Fibroblast of the aortic adventitia (primary cell): ENCODE results near the gene E2F4. TPM values are rescaled to one million over a fixed set of nuclear protein-coding genes. Genes with fewer than 3 reads are reported as not detected.

Source experiments
- DNase-seq: peaks from one replicate; pipeline ENCODE4 v3.0.0-alpha.2; 2010; ENCODE audit warnings: low read depth
- H3K4me3 ChIP-seq: 2 replicates; pipeline ENCODE4 v1.5.1; 2011; ENCODE audit warnings: low read depth, mild to moderate bottlenecking, control low read depth, low read length, moderate library complexity
- small RNA-seq: library from RNA; depleted of rRNA; stranded (forward); fragments of <200 nt; gene quantifications from one replicate; pipeline ENCODE3, GENCODE V24; 2012
- total RNA-seq: library from RNA; depleted of rRNA; stranded (reverse); fragments of >200 nt; gene quantifications from 2 replicates; pipeline ENCODE4 v1.2.3, GENCODE V29; 2012; ENCODE audit warnings: low replicate concordance
- TF ChIP-seq, protein P1 (sequence below): IDR thresholded peaks from 2 replicates; pipeline ENCODE4 v1.5.1; 2011; ENCODE audit warnings: mild to moderate bottlenecking, low read length, control low read depth, inconsistent platforms; ENCODE audit not compliant: insufficient read depth

E2F4 gene
- total RNA-seq, 1 donor: 47.5 TPM

DNA sequence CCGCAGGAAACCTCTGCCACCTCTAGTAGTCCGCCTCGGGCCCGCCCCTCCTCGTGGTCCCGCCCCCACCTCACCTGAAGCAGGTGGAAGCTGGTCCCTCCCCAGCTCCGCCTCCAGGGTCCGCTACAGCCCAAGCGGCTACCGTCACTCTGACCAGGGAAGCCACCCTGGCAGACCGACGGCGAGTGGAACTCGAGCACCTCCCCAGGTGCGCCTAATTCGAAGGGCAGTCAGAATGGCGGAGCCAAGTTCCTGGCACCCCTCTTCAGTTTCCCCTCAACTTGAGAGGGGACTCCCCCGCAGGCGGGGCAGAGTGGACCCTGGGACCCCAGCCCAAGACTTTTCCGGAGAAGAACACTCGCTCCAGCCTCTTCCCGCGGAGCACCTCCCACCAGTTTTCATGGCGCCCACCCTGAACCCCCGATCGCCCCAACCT, 54.8 kb downstream of the E2F4 start:
- TF ChIP-seq, protein P1, sequence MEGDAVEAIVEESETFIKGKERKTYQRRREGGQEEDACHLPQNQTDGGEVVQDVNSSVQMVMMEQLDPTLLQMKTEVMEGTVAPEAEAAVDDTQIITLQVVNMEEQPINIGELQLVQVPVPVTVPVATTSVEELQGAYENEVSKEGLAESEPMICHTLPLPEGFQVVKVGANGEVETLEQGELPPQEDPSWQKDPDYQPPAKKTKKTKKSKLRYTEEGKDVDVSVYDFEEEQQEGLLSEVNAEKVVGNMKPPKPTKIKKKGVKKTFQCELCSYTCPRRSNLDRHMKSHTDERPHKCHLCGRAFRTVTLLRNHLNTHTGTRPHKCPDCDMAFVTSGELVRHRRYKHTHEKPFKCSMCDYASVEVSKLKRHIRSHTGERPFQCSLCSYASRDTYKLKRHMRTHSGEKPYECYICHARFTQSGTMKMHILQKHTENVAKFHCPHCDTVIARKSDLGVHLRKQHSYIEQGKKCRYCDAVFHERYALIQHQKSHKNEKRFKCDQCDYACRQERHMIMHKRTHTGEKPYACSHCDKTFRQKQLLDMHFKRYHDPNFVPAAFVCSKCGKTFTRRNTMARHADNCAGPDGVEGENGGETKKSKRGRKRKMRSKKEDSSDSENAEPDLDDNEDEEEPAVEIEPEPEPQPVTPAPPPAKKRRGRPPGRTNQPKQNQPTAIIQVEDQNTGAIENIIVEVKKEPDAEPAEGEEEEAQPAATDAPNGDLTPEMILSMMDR: peak; percentile 15
- no peak for DNase-seq
- peak overlapping the region; percentile 83 for H3K4me3 ChIP-seq

DNA sequence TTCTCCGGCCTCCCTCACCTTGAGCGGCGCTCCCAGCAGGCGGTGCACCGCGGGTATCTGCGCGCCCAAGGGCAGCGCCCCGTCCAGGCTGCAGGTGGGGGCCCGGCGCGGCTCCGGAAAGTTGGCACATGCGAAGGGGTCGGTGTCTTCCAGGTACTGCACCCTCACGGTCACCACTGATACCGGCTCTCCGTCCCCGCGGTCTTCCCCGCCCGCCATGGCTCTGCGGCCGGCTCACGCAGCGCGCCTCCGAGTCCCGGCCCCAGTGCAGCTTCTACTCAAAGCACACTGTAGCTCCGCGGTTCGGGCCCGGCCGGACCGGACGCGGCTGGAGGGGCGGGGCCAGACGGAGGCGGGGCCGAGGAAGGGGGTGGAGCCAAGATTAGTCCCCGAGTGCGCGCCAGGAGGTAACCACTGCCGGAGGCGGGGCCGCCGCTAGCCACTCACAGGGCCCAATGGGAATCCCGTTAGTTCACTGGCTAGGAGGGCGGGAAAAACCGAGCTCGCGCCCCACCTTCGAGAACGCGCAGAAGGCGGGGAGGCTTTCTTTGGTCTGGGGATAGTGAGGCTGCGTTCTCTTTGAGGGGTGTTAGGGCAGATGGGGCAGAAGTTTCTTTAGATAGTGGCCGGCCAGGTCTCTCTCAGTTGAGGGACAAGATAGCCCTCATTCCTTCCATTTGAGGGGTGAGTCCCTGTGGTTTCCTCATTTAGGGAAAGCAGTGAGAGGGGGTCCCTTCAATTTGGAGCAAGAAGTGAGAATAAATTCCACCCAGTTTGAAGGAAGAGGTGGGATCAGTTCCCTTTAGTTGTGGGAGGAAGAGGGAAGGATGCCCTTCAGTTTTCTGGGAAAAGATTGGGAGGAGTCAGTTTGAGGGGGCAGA, 55.5 kb downstream of the E2F4 start, which contains the start of gene FHOD1:
TSS of gene FHOD1 (minus strand) at position 290 of the 881 bp plus-strand sequence. CDS start at position 219, 71 bp downstream.
- peak within 1 kb of the TSS; percentile 83 for H3K4me3 ChIP-seq
- TF ChIP-seq, protein P1: no peak
- peak; percentile 92 for DNase-seq

DNA sequence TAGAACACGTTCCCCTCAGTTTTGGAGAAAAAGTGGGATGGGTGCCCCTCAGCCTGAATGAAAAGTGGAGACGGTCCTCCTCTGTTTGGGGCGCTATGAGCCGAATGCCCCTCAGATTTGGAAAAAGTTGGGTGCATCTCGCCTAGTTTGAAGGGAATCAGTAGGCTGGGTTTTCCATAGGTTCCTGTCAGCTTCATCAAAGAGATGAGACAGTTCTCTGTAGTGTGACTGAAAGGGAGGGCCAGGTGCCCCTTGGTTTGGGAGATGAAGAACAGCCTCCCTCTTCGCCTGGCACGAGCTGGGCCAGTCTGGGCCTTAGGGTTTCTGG, 56.1 kb downstream of the E2F4 start:
- DNase-seq: no peak
- TF ChIP-seq, protein P1: no peak
- H3K4me3 ChIP-seq: peak overlapping the region; percentile 65

Small RNA genes within 50 kb of the gene (small RNA-seq; reads per million reads assigned to genes)
- 4.6 reads per million, percentile 87 among the genes with 10 or more reads in this experiment for gene MIR328

Other genes starting within 250 kb of the E2F4 start
- 0.54 TPM in 1 of 2 replicates, not detected in the other for gene CES3, start 230.9 kb upstream of the E2F4 start, total RNA-seq
- 2.2 and 4.7 TPM in 2 replicates for gene CES4A, start 203.6 kb upstream of the E2F4 start, total RNA-seq
- gene CBFB, start 163.0 kb upstream of the E2F4 start, total RNA-seq: 74.3 and 125 TPM in 2 replicates
- gene PHAF1, start 82.2 kb upstream of the E2F4 start, total RNA-seq: 2.9 and 15.9 TPM in 2 replicates
- 37.0 and 42.4 TPM in 2 replicates for gene B3GNT9, start 41.2 kb upstream of the E2F4 start, total RNA-seq
- gene TRADD, start 32.2 kb upstream of the E2F4 start, total RNA-seq: 12.3 and 29.1 TPM in 2 replicates
- 11.3 and 29.7 TPM in 2 replicates for gene FBXL8, start 32.2 kb upstream of the E2F4 start, total RNA-seq
- 6.4 and 17.9 TPM in 2 replicates for gene HSF4, start 27.4 kb upstream of the E2F4 start, total RNA-seq
- gene NOL3, start 21.6 kb upstream of the E2F4 start, total RNA-seq: 10.1 and 27.1 TPM in 2 replicates
- gene MATCAP1, start 8.2 kb upstream of the E2F4 start, total RNA-seq: 8.6 and 9.9 TPM in 2 replicates
- 0.98 TPM in 1 of 2 replicates, not detected in the other for gene EXOC3L1, start 2.0 kb upstream of the E2F4 start, total RNA-seq
- 0.09 and 0.33 TPM in 2 replicates for gene ELMO3, start 7.0 kb downstream of the E2F4 start, total RNA-seq
- gene TMEM208, start 35.0 kb downstream of the E2F4 start, total RNA-seq: 21.8 and 24.3 TPM in 2 replicates
- gene FHOD1, start 55.3 kb downstream of the E2F4 start, total RNA-seq: 14.1 and 19.7 TPM in 2 replicates
- gene SLC9A5, start 56.8 kb downstream of the E2F4 start, total RNA-seq: 0.65 and 1.4 TPM in 2 replicates
- gene PLEKHG4, start 87.4 kb downstream of the E2F4 start, total RNA-seq: 13.3 and 24.3 TPM in 2 replicates
- not detected in 2 replicates for gene KCTD19, start 134.6 kb downstream of the E2F4 start, total RNA-seq
- not detected in 2 replicates for gene LRRC36, start 134.7 kb downstream of the E2F4 start, total RNA-seq
- gene TPPP3, start 201.3 kb downstream of the E2F4 start, total RNA-seq: 0.74 and 0.99 TPM in 2 replicates
- gene ZDHHC1, start 224.3 kb downstream of the E2F4 start, total RNA-seq: 7.1 and 7.6 TPM in 2 replicates
- gene HSD11B2, start 239.0 kb downstream of the E2F4 start, total RNA-seq: not detected in 2 replicates